DMS79 (cell line): ENCODE data around the gene GNB5.
"Not testable (repeated sequence)": the region's sequence is repeated elsewhere in the genome, so short reads cannot be mapped to it uniquely, and the experiment has no call there.

ENCODE experiments used
- DNase-seq: peaks from one replicate; lab custom pipeline; 2025; lab: John Stamatoyannopoulos, UW

GNB5 gene

DNA sequence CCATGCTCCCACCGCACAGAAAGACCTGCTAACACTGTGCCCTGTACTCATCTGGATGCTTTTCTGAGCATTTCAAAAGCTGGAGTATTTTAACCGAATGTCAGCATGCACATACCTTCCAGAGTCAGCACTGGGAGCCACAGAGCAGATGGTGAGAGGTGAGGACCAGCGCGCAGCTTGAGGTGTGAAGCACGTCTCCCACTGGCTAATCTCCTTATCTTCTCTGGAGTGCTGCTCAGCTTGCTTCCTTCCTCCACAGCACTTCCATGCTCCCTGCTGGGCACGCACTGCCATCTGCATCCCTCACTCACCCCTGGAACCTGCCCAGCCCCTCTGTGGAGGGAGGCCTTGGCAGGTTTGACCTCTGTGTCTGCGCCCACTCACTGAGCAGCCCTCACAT is at the start of gene GNB5:
Gene GNB5 (minus strand): TSS at position 186 of the 400 bp plus-strand sequence. CDS start 6,716 bp downstream, outside the sequence.
- no peak for DNase-seq

DNA sequence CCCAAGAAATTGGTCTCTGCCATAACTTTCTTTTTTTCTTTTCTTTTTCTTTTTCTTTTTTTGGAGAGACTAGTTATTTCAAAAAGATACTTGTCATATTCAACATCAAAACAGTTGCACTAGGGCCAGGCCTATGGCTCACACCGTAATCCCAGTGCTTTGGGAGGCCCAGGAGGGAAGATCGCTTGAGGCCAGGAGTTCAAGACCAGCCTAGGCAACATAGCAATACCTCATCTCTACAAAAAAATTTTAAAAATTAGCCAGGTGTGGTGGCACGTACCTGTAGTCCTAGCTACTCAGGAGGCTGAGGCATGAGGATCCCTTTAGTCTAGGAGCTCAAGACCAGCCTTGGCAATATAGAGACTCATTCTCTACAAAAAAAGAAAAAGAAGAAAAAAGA is 49.0 kb upstream of the GNB5 start:
- DNase-seq = no peak

DNA sequence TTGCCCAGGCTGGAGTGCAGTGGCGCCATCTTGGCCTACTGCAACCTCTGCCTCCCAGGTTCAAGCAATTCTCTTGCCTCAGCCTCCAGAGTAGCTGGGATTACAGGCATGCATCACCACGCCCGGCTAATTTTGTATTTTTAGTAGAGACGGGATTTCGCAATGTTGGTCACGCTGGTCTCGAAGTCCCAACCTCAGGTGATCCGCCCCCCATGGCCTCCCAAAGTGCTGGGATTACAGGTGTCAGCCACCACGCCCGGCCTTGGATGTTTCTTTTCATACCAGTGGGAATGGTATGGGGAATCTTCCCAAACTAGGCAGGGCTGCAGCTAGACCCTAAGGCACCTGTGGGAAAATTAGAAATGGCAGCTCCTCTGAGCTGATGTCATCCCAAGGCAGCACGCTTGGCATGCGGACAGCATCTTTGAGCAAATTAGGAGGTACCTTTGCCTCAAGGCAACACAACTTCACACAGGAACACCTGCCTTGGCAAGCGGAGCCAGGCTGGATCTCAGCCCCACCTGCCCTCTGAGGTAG is 47.9 kb upstream of the GNB5 start:
- not testable (repeated sequence) for DNase-seq

DNA sequence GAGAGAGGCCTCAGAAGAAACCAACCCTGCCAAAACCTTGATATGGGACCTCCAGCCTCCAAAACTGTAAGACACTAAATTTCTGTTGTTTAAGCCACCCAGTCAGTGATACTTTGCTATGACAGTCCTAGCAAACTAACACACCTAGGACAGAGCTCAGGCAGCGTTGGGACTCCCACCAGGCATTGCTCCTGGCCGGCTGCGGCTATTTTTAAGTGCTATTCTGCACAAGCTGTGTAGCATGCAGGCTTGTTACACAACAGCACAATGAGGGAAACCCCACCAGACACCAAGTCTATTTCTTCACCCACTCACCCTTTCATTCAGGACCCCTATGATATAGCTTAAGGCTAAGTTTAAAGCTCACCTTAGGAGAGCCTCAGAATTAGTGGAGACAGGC is 47.0 kb upstream of the GNB5 start:
- no peak for DNase-seq

DNA sequence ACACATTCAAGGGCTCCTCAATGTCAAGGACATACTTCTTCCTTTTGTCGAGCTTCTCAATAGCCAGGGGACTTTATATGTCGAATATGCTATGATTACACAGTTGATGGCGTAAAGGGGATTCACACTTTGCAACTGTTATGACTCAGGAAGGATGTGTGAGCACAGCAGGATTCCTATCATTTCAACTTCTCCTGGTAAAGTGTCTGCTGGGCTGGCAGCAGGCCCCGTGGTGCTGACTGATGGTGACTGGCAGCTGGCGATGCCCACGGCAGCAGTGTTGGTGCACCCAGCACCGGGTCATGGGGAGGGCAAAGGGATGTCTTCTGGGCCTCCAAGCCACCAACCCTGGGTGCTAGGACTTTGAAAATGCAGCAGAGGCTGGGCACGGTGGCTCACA is 44.8 kb upstream of the GNB5 start:
- DNase-seq = no peak

DNA sequence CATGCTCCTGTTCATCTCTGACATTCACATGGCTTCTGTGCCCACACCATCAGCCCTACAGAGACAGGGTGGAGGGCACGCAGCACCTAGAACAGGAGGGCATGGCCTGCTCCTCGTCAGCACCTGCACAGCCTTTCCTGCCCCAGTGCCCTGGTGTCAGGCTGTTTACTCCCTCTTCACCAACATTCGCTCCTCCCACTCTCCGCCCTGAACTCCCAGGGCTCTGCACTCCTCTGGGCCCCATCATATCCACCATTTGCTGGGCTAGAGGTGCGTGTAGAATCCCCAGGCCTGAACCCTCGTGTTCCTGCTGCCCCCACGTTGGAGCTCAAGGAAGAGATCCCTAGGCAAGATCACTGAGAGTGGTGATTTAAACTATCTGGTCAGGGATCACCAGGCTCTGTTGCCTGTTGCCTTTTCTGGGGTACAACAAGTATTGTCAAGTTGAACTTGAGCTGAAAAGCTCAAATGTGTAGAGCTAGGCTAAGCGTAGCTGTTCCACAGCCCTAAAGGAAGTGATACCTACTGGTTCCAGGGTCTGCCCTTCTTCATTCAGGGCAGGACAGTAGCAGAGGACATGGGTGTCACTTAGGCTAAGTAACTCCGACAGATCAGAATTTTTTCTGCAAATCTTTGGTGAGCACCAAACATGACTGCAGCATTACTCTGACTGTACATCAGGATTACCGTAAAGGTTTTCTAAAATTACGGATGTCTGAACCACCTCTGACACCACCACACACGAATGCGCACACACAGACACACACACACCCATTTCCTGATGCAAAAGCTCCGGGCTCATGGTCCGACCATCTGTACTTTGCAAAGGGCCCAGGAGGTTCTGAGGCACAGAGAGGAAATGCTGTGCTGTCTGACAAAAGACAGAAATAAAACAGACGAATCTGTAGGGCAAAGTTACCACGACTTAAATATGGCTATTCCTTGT is 43.7 kb upstream of the GNB5 start:
- no peak for DNase-seq

DNA sequence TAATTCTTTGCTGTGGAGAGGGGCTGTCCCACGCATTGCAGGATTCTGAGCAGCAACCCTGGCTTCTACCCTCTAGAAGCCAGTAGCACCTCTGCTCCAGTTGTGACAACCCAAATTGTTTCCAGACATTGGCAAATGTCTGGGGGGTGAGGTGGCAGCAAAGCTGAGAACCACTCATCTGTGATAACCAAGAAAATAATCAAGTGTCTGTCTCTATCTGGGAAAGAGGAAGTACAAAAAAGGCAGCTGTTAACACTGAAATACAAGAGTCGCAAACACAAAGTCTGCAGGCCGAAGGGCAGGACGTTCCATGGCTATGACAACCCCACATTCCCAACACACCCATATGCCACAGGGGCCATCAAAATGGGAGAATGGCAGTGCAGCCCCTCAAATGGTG is 42.2 kb upstream of the GNB5 start:
- no peak for DNase-seq

DNA sequence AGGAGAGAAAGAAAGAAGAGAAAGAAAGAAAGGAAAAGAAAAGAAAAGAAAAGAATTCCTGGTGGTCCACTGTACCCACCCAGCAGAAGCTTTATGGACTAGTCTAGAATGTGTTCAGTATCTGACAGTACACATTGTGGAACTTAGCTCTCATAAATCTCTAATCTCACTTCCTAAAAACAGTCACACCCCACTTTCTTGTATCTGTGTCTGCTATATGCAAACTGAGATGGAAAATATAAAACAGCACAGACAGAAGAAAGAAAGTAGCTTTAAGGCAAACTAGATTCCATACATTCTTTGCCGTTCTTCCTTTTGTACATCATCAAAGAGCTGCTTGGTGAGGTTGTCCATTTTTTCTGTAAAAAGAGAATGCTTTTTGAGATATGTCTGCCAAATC is 41.1 kb upstream of the GNB5 start:
- DNase-seq = no peak

DNA sequence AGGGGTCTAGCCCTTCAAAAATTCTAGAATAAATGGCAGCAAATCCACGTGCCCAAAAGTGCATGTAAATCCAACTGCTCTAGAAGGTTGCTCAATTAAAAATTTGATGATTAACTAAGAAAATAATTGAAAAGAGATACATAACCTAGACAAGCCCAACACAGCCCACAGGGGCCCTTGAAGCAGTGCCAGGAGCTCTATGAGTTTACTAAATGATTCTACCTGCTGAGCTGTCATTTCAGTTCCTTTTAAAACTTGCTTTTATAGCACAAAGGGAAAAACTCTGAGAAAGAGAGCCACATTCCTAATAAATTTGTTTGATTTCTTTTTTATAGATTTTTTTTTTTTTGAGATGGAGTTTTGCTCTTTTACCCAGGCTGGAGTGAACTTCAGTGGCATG is 38.9 kb upstream of the GNB5 start:
- DNase-seq = no peak

DNA sequence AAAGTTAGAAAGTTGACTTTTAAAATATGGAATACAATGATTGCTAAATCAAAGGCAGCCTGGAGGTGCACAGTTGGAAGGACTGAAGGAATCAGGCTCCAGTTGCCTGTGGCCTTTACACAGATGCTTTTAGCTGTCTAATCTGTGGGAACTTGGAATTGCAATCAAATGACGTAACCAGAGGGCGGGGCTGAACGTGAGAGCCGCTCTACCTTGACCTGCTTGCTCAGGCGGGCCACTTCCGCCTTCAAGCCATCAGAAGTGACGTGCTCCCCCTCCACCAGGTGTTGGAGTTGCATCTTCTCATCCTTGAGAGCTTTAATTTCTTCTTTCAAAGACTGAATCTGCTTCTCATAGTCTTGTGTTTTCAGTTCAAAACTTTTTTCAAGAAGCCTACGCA is 37.7 kb upstream of the GNB5 start:
- DNase-seq = no peak

DNA sequence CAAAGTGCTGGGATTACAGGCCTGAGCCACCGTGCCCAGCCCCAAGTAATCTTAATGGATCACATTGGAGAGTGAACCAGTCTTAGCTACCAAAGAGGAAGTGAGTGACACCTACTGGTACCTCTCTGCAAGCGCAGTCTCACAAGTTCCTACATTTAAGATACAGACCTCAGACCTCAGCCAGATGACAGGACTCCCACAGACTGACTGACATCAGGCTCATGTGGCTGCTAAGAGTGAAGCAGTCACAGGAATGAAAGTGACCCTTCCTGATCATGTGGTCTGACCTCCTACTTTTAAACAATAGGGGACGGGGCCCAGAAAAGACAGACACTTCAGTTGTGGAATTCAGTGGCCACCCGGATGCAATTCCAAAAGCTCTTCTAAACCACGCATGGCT is 36.3 kb upstream of the GNB5 start:
- DNase-seq = no peak

DNA sequence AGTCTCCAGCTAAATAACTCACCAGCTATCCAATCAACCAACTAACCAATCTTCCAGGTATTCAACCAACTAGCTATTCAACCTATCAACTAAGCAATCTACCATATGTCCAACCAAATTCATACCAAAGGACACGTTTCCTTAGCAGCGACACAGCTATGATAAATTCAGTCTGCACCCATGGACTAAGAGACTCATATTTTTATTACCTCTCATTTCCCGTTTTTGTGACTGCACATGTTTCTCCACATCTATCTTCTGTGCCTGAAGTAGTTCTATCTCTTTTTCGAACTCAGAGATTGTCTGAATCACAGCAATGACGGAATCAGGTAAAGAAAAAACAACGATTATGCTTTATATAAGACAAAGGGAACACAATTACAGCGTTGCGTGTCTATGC is 34.0 kb upstream of the GNB5 start:
- no peak for DNase-seq

DNA sequence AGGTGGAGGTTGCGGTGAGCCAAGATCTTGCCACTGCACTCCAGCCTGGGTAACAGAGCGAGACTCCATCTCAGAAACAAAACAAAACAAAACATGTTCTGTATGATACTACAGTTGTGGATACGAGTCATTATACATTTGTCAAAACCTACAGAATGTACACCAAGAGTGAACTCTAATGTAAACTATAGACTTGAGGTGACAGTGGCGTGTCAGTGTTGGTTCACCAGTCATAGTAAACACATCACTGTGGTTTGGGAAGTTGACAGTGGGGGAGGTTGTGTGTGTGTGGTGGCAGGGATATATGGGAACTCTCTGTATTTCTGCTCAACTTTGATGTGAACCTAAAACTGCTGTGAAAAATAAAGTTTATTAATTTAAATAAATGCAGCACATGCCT is 33.0 kb upstream of the GNB5 start:
- DNase-seq = no peak

DNA sequence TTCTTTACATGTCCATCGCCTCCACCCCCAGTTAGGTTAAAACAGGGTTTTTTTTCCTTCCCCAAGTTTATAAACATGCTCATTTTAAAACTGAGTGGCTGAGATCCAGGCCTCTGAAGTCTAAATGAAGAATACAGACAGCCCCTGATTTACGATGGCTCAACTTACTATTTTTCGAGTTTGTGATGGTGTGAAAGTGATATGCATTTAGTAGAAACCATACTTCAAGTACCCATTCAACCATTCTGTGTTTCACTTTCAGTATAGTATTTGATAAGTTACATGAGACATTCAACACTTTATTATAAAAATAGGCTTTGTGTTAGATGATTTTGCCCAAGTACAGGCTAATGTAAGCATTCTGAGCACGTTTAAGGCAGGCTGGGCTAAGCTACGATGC is 30.5 kb upstream of the GNB5 start:
- DNase-seq = no peak

DNA sequence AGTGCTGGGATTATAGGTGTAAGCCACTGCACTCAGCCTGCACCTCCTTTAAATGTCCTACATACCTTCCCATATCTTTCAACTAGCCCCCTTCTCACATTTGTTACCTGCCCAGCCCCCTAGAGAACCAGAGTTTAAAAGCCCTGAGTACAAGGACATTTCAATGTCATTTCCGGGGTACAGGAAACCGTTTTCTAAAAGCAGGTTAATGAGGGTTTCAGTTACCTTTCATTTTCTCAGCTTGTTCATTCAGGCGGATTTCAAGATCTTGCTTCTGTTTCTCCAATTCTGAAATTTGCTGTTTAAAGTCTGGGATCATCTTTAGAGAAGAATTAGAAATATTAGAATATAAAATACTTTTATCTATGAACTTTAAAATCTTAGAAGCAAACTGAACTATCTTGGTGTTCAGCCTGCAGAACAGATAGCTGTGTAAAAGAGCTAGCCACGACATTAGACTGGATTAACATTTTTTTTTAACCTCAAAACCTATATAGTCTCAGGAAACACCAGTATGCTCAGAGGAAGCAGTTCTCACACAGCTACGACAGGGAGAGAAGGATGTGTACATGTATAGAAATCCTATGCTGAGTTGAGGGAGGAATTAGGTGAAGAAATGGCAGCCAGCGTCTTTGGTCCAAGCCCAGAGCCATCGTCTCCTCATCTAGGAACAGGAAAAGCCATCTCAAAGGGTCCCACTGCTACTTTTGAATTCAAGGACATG is 29.9 kb upstream of the GNB5 start:
- no peak for DNase-seq

DNA sequence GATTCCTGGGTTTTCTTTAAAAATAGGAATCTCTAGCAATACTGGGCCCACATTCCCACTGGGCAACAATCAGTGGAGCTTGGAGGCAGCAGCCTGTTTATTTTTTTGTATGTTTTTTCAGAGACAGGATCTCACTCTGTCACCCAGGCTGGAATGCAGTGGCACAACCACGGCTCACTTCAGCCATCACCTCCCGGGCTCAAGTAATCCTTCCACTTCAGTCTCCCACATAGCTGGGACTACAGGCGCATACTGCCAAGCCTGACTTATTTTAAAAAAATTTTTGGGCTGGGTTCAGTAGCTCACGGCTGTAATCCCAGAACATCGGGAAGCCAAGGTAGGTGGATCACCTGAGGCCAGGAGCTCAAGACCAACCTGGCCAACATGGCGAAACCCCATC is 29.1 kb upstream of the GNB5 start:
- no peak for DNase-seq

DNA sequence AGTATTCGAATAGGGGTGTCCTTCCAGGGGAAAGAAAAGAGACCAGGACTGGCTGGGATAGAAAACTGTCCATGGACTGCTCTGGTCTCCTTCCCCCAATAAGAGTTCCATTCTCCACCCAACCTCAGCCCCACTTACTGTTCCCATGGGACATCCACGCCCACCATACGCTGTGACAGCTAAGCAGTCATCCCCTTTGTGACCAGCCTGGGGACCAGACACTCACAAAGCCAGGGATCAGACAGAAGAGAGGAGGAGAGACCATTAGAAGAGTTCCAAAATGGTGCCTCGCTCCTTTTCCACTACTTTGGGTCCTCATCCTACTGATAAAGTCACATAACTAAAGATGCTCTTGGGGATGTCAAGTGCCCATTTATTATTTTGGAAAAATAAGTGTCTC is 27.6 kb upstream of the GNB5 start:
- no peak for DNase-seq

DNA sequence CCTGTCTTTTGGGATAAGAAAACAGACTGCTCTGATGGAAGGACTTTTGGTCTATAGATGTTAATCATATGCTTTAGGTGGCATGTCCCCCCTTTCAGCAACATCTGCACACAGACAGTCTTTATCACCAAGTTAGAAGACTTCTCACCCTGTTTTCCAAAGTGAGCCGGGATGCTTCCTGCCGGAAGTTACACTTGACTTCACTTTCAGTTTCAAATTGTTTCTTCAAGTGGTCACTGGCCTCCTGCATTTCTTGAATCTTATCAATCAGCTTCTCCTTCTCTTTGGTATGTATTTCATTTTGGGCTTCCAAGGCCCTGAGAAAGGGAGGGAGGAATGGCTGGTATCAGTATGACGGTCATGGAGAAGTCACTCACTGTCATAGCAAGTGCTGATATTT is 27.2 kb upstream of the GNB5 start:
- no peak for DNase-seq

DNA sequence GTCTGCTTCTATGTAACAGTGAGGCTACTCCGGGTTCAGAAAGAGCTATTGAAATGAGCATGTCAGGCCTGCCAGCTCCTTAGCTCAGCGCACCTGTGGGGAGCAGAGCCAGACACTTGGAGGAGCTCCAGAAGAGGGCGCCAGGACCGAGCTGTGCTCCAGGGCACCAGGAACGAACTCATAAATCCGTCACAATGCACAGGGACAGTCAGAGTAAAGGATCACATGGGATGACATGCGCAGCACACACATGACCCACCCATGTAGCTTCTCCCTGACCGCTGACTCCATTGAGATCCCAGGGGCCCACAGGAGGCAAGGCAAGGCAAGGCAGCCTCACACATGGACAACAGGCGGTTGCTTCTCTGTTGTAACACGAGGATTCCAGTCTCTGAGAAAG is 26.0 kb upstream of the GNB5 start:
- no peak for DNase-seq

DNA sequence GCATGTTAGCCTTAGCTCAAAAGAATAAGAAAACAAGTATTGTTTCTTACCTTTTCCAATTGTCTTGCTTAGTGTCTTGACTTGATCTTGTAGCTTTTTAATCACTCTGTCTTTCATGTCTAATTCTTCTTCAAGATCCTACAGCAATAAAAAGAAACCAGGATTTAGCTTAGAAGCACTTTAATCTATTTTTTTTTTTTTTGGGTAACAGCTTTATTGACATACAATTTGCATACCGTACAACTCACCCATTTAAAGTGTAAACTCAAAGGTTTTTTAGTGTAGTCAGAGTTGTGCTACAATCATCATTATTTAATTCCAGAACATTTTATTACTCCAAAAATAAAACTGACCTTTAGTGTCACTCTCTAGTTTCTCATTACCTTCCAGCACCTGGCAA is 23.4 kb upstream of the GNB5 start:
- no peak for DNase-seq

DNA sequence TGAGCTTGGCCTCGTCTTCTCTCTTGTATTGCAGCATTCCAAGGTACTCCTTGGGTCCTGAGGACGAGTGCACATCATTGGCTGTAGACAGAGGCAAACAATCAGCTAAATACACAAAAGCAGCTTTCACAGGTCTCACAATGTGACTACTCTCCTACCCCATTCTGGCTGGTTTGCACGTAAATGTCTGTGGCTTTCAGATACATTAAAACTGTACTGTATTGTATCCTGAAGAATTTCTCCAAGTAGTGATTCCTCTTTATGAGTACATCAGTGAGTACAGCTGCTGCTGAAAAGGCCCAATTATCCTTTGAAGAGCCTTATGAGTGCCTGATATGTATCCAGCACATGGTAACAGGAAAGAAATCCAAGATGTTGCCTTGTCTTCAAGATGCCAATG is 22.0 kb upstream of the GNB5 start:
- no peak for DNase-seq

DNA sequence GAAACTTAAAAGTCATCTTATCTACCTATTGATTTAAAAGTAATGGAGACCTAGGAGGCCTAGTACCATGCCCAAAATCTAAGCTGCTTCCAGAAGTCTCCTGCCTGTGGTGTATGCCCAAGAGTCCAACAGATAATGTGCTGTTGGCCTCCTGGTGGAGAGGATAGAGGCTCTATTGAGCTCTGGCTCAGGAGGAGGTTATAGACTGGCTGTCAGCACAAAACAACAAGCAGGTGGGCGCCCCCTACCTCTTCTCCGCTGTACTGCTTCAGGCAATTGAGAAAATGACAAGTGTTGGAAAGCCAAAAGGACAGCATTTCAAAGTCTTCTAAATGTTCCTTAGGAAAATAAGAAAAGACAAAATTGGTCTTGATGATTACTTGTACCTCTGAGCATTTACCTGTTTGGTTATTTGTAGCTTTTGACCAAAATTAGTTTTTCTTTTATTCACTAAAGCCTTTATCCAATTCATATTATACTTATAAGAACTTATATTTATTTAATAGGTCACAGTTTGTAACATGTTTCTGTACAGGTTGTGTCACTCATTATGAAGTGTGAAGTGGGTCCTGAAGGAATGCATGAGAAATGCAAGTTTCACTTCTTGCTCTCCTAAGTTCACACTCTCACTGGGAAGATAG is 17.2 kb upstream of the GNB5 start:
- DNase-seq = no peak

DNA sequence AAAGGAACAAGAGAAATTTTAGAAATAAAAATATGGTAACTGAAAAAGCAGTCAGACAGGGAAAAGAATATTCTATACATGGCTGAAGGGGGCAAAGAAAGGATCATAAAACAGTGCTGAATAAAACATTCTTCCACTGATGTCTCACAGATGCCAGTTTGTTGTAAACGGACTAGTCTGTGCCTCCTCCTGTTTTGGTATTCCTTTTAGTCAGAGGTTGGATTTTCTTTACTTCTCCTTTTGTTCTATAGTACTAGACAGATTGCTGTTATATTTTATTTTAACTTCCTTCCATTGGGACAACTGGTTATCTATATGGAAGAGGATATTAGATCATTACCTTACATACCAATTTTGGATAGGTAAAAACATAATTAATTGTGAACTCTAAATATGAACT is 16.0 kb upstream of the GNB5 start:
- DNase-seq = no peak
